ENCODE measurements around the gene PIH1D1. TPM values are rescaled to one million over a fixed set of nuclear protein-coding genes. Genes with fewer than 3 reads are reported as not detected.

The PIH1D1 gene
- total and polyA plus RNA-seq, 4 donors, result 45.0 to 124 (median 64.2) TPM

DNA sequence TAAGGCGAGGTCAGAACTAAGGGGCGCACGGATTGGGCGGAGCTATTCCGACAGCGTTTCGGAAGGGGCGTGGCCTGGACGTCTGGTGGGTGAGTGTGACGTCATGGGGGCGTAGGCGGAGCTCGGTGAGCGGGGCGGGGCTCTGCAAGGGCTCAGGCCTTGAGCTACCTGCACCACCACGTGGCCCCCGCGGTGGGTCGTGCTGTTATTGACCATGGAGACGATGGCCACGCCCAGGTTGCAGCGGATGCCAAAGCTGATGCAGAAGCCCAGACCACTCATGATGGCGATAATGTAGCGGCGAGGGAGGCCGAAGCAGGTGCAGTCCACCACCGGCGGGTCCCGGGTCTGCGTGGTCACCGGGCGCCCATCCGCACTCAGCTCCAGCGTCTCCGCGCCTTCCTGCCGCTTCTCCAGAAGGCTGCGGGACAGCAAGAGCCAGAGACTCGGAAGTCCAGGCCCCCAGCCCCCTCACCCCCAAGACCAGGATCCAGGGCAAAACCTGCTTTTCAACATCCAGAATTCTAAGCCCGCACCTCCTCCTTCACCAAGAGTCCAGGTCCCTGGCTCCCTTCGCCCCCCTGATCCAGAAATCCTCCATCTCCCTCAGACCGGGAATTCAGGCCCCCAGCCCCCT, 15.1 kb downstream of the PIH1D1 start:
- Histone ChIP-seq H3K27ac (ENCODE audit: low read depth in 1 of 2, low read length in 2 of 2) (no peak overlapping the region), H3K4me1 (ENCODE audit: control insufficient read depth in 1 of 2, insufficient read depth in 2 of 2, low read length in 2 of 2) (no peaks in the 10 kb centered on the region), H3K27me3 (ENCODE audit: control insufficient read depth in 1 of 2, insufficient read depth in 2 of 2, low read length in 1 of 2) (no peaks in the 10 kb centered on the region), H3K4me3 (ENCODE audit: low read length in 2 of 2) (no peak overlapping the region), H3K36me3 (ENCODE audit: control insufficient read depth in 1 of 2, insufficient read depth in 2 of 2, low read length in 1 of 2) (no peaks in the 10 kb centered on the region), H3K9me3 (ENCODE audit: control insufficient read depth, low read length) (no peaks in the 10 kb centered on the region)
- ATAC-seq (ENCODE audit: low FRiP score) (no peak), DNase-seq (no peak)
- 11 to 16% methylated on average over 32 to 42 of the region's 42 CpGs for WGBS, 2 donors
- intact Hi-C loops (cut with DNase I), result no loop called here

- DNase-seq, result no peak
- Histone ChIP-seq H3K4me3 (ENCODE audit: low read length in 2 of 2) (no peak overlapping the region), H3K4me1 (ENCODE audit: control insufficient read depth in 1 of 2, insufficient read depth in 2 of 2, low read length in 2 of 2) (no peaks in the 10 kb centered on the region), H3K27ac (ENCODE audit: low read depth in 1 of 2, low read length in 2 of 2) (no peak overlapping the region), H3K36me3 (ENCODE audit: control insufficient read depth in 1 of 2, insufficient read depth in 2 of 2, low read length in 1 of 2) (no peaks in the 10 kb centered on the region), H3K9me3 (ENCODE audit: control insufficient read depth, low read length) (no peaks in the 10 kb centered on the region), H3K27me3 (ENCODE audit: control insufficient read depth in 1 of 2, insufficient read depth in 2 of 2, low read length in 1 of 2) (no peaks in the 10 kb centered on the region)
- no peak for ATAC-seq (ENCODE audit: low FRiP score)
- 83 to 85% methylated on average over 10 of the region's 10 CpGs for WGBS, 2 donors
- intact Hi-C loops (cut with DNase I), result no loop called here
Observed at GRCh38 chr19:49435670-49436069, 15.9 kb downstream of the PIH1D1 start.

DNA sequence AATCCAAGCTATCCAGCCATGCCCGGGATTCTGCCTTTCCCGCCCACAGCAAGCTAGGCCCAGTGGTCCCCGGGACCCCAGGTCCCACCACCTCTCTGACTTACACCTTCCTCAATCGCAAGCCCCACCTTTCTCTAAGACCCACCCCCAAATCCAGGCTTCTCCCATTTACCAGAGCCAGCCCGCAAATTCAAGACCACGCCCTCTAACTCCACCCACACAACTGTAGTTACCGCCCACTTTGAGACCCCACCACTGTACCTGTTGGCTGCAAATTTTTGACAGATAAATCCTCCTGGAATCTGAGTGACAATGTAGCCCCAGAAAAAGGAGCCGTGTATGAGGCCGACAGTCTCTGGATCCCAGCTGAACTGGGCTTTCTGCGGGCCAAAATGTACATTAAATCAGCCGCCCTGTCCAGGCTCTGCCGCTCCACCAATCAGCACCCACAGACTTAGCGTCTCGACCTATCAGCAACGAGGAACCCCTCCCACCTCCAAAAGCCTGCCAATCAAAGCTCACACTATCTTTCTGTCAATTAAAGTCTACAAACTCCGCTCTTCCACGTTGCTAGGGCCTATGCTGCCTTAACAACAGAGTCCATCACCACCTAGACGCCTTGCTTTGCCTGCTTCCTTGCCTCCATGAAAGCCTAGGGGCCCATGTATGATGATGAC, 16.6 kb downstream of the PIH1D1 start:
- WGBS, 2 donors, result 89 to 92% methylated on average over 18 of the region's 18 CpGs
- DNase-seq (no peak), ATAC-seq (ENCODE audit: low FRiP score) (no peak)
- Histone ChIP-seq H3K27me3 (ENCODE audit: control insufficient read depth in 1 of 2, insufficient read depth in 2 of 2, low read length in 1 of 2) (no peaks in the 10 kb centered on the region), H3K27ac (ENCODE audit: low read depth in 1 of 2, low read length in 2 of 2) (no peak overlapping the region), H3K36me3 (ENCODE audit: control insufficient read depth in 1 of 2, insufficient read depth in 2 of 2, low read length in 1 of 2) (no peaks in the 10 kb centered on the region), H3K4me3 (ENCODE audit: low read length in 2 of 2) (no peak overlapping the region), H3K9me3 (ENCODE audit: control insufficient read depth, low read length) (no peaks in the 10 kb centered on the region), H3K4me1 (ENCODE audit: control insufficient read depth in 1 of 2, insufficient read depth in 2 of 2, low read length in 2 of 2) (no peaks in the 10 kb centered on the region)
- intact Hi-C loops (cut with DNase I), result no loop called here

- Histone ChIP-seq H3K27me3 (ENCODE audit: control insufficient read depth in 1 of 2, insufficient read depth in 2 of 2, low read length in 1 of 2) (no peaks in the 10 kb centered on the region), H3K4me3 (ENCODE audit: low read length in 2 of 2) (no peak overlapping the region), H3K36me3 (ENCODE audit: control insufficient read depth in 1 of 2, insufficient read depth in 2 of 2, low read length in 1 of 2) (no peaks in the 10 kb centered on the region), H3K9me3 (ENCODE audit: control insufficient read depth, low read length) (no peaks in the 10 kb centered on the region), H3K4me1 (ENCODE audit: control insufficient read depth in 1 of 2, insufficient read depth in 2 of 2, low read length in 2 of 2) (no peaks in the 10 kb centered on the region), H3K27ac (ENCODE audit: low read depth in 1 of 2, low read length in 2 of 2) (no peak overlapping the region)
- 12 to 15% methylated on average over 29 to 31 of the region's 31 CpGs for WGBS, 2 donors
- no peak for ATAC-seq (ENCODE audit: low FRiP score)
- intact Hi-C loops (cut with DNase I), result no loop called here
- DNase-seq, result no peak
Observed at GRCh38 chr19:49433240-49433901, 18.2 kb downstream of the PIH1D1 start.

DNA sequence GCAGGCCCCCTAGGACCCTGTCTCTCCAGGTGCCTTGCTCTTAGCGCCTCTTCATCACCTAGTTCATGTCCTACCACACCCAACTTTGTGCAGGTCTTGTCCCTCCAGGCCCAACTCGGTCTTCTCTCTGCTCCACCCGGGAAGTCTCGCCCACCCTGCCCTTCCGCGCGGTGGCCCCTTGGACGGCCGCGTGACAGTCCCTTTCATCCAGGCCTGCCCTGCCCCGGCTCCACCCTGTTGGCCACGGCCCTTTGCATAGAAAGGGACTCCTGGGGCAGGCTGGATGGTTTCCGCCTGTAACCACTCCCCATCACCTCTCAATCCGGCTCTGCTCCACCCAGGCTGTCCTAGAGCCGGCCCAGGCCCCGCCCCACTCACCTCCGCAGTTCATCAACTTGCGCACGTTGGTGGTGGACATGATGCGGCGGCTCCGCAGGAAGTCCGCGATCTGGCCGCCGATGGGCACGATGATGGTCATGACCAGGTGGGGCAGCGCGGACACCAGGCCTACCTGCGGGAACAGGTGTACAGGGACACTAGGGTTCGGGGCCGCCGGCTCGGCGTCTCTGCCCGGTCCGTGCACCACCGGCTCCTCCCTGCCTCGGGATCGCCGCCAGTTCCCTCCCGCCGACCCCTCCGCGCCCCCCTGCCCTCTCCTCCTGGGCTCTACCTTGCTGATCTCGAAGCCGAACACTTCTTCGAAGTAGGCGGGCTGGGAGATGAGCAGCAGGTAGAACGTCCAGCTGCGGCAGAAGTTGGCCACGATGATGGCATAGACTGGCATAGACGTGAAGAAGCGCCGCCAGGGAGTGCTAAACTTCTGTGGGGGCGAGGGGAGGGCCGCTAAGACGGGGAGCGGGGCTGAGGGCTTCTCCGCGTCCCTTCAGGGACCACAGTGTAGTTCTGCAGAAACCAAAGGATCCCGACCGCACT, 19.2 kb downstream of the PIH1D1 start:
- H3K27me3 ChIP-seq (ENCODE audit: control insufficient read depth in 1 of 2, insufficient read depth in 2 of 2, low read length in 1 of 2), result no peaks in the 10 kb centered on the region
- H3K36me3 ChIP-seq (ENCODE audit: control insufficient read depth in 1 of 2, insufficient read depth in 2 of 2, low read length in 1 of 2), result no peaks in the 10 kb centered on the region
- ATAC-seq (ENCODE audit: low FRiP score), result no peak
- intact Hi-C loops (cut with DNase I), result no loop called here
- no peak overlapping the region for H3K4me3 ChIP-seq (ENCODE audit: low read length in 2 of 2)
- H3K27ac ChIP-seq (ENCODE audit: low read depth in 1 of 2, low read length in 2 of 2), result no peak overlapping the region
- no peaks in the 10 kb centered on the region for H3K4me1 ChIP-seq (ENCODE audit: control insufficient read depth in 1 of 2, insufficient read depth in 2 of 2, low read length in 2 of 2)
- no peak for DNase-seq
- no peaks in the 10 kb centered on the region for H3K9me3 ChIP-seq (ENCODE audit: control insufficient read depth, low read length)
- 6 to 7% methylated on average over 62 to 63 of the region's 63 CpGs for WGBS, 2 donors

DNA sequence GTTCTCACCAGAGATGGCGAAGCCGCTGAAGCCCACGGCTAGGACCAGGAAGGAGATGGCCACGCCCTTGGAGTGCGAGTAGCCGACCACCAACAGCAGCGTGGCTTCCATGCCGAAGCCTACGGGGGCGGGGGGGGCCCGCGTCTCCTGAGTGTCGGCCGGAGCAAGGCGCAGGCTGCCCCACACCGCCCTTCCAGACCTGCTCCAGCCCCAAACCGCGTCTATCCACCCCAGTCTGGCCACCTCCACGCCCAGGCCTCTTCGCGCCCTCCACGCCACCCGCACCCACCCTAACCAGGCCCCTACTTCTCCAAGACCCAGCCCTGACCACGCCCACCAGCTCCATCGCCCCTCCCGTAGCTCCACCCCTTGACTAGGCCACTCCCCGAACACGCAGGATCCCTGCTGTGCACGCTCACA, 20.3 kb downstream of the PIH1D1 start:
- no peaks in the 10 kb centered on the region for H3K9me3 ChIP-seq (ENCODE audit: control insufficient read depth, low read length)
- H3K27me3 ChIP-seq (ENCODE audit: control insufficient read depth in 1 of 2, insufficient read depth in 2 of 2, low read length in 1 of 2), result no peaks in the 10 kb centered on the region
- H3K27ac ChIP-seq (ENCODE audit: low read depth in 1 of 2, low read length in 2 of 2), result no peak overlapping the region
- ATAC-seq (ENCODE audit: low FRiP score), result no peak
- WGBS, 2 donors, result 48 to 61% methylated on average over 29 of the region's 29 CpGs
- no peaks in the 10 kb centered on the region for H3K36me3 ChIP-seq (ENCODE audit: control insufficient read depth in 1 of 2, insufficient read depth in 2 of 2, low read length in 1 of 2)
- DNase-seq, result no peak
- H3K4me3 ChIP-seq (ENCODE audit: low read length in 2 of 2), result no peak overlapping the region
- no peaks in the 10 kb centered on the region for H3K4me1 ChIP-seq (ENCODE audit: control insufficient read depth in 1 of 2, insufficient read depth in 2 of 2, low read length in 2 of 2)
- intact Hi-C loops (cut with DNase I), result no loop called here

DNA sequence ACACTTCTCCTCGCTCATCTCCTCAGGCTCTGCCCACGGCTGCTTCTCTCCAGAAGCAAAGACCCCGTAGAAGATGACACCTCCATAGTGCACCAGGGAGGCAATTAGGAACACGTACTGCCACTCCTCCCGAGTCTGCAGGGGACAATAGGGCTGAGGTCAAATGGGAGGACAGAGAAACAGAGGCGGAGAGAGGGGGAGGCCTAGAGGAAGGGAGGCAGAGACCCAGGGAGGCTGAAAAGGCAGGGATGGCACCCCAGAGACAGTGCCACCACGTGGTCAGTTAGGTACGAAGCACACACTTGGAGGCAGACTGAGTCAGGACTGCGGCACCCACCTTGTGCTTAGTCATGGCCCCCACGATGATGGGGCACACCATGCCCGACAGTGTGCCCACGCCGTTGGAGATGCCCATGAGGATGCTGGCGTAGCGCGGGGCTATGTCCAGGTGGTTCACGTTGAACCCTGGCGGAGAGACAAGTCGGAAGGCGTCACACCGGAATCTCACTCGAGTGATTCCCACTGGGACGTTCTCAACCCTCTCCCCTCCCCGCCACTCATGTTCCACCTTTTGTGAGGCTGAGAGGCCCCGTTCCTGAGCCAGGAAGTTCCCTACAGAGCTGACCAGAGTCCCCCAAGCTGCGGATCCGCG, 20.8 kb downstream of the PIH1D1 start:
- intact Hi-C loops (cut with DNase I), result no loop called here
- H3K4me1 ChIP-seq (ENCODE audit: control insufficient read depth in 1 of 2, insufficient read depth in 2 of 2, low read length in 2 of 2), result no peaks in the 10 kb centered on the region
- WGBS, 2 donors, result 64 to 71% methylated on average over 28 of the region's 28 CpGs
- DNase-seq (no peak), ATAC-seq (ENCODE audit: low FRiP score) (no peak)
- peaks cover 0 to 3% of the 10 kb centered on the region in 2 donors for H3K27me3 ChIP-seq (ENCODE audit: control insufficient read depth in 1 of 2, insufficient read depth in 2 of 2, low read length in 1 of 2)
- no peak overlapping the region for H3K4me3 ChIP-seq (ENCODE audit: low read length in 2 of 2)
- H3K36me3 ChIP-seq (ENCODE audit: control insufficient read depth in 1 of 2, insufficient read depth in 2 of 2, low read length in 1 of 2), result no peaks in the 10 kb centered on the region
- no peaks in the 10 kb centered on the region for H3K9me3 ChIP-seq (ENCODE audit: control insufficient read depth, low read length)
- no peak overlapping the region for H3K27ac ChIP-seq (ENCODE audit: low read depth in 1 of 2, low read length in 2 of 2)

GRCh38 chr19:49430172-49430677, 21.4 kb downstream of the PIH1D1 start:
- peaks cover 0 to 3% of the 10 kb centered on the region in 2 donors for H3K27me3 ChIP-seq (ENCODE audit: control insufficient read depth in 1 of 2, insufficient read depth in 2 of 2, low read length in 1 of 2)
- no peak for ATAC-seq (ENCODE audit: low FRiP score)
- intact Hi-C loops (cut with DNase I), result no loop called here

More at GRCh38 chr19:49430172-49430677, 21.4 kb downstream of the PIH1D1 start:
- DNase-seq, result no peak
- H3K4me3 ChIP-seq (ENCODE audit: low read length in 2 of 2), result no peak overlapping the region
- WGBS, 2 donors, result 76 to 77% methylated on average over 9 of the region's 9 CpGs
- no peaks in the 10 kb centered on the region for H3K4me1 ChIP-seq (ENCODE audit: control insufficient read depth in 1 of 2, insufficient read depth in 2 of 2, low read length in 2 of 2)
- H3K9me3 ChIP-seq (ENCODE audit: control insufficient read depth, low read length), result no peaks in the 10 kb centered on the region
- H3K27ac ChIP-seq (ENCODE audit: low read depth in 1 of 2, low read length in 2 of 2), result no peak overlapping the region
- no peaks in the 10 kb centered on the region for H3K36me3 ChIP-seq (ENCODE audit: control insufficient read depth in 1 of 2, insufficient read depth in 2 of 2, low read length in 1 of 2)

Data from aorta (tissue), 5 donors.